ENCODE results near the gene RLF. TPM values are rescaled to one million over a fixed set of nuclear protein-coding genes. Genes with fewer than 3 reads are reported as not detected.

RLF gene
- total and polyA plus RNA-seq, 10 of the 15 experiments (the other 5 are each of a cell fraction or from before 2014, with no cell fraction given) = 2.0 to 19.8 (median 8.7) TPM

- no TSS peak for BruUV-seq (replicated peaks)
- ChIA-PET POLR2A (interaction anchor here (0.6 to 1.1 kb wide), 3 partner anchors 13 to 59 kb away, joined by 3 to 4 read pairs (median 3); no protein-coding TSS in a partner anchor), CTCF (interaction anchor here (1.0 to 3.8 kb wide), 5 partner anchors 14 to 109 kb away, joined by 3 to 21 read pairs (median 7); no protein-coding TSS in a partner anchor), RAD21 (ENCODE audit: unreplicated experiment) (no interaction called here), SMC1A (ENCODE audit: uncharacterized antibody, unreplicated experiment) (interaction anchor here (1.5 to 2.6 kb wide), 4 partner anchors 13 to 149 kb away, joined by 5 to 9 read pairs (median 6); no protein-coding TSS in a partner anchor)
- H3K4me2 ChIP-seq (ENCODE audit: control insufficient read depth, insufficient read depth) = no peak overlapping the region
- no peak overlapping the region for H3K4me3 ChIP-seq
- H3K27me3 ChIP-seq (replicated peaks in 1 of 2; ENCODE audit: control insufficient read depth in 2 of 2, insufficient read depth in 2 of 2, low read length in 1 of 2) = no peaks in the 10 kb centered on the region
- peaks cover 33% of the 10 kb centered on the region for H3K79me2 ChIP-seq (ENCODE audit: control insufficient read depth, insufficient read depth, low read length)
- no peak overlapping the region for H3K27ac ChIP-seq (ENCODE audit: control insufficient read depth, insufficient read depth)
- H3K36me3 ChIP-seq (ENCODE audit: control insufficient read depth in 2 of 2, insufficient read depth in 2 of 2, low read length in 1 of 2) = no peaks in the 10 kb centered on the region
- no peak overlapping the region for H3K9ac ChIP-seq (ENCODE audit: control insufficient read depth, insufficient read depth, low read length)
- TF ChIP-seq CEBPB (IDR thresholded peaks at IDR 0.05; ENCODE audit: borderline replicate concordance in 1 of 2, low read depth in 2 of 2, low read length in 2 of 2) (no peak), ATF7 (IDR thresholded peaks at IDR 0.05; ENCODE audit: low read depth) (no peak), MYB (IDR thresholded peaks at IDR 0.05; ENCODE audit: borderline replicate concordance, low read depth, low read length) (no peak), SMAD1 (IDR thresholded peaks at IDR 0.05; ENCODE audit: low read depth, partially characterized antibody) (no peak), ZZZ3 (IDR thresholded peaks at IDR 0.05; ENCODE audit: control insufficient read depth, insufficient read length, low read depth) (no peak), POLR2AphosphoS2 (IDR thresholded peaks at IDR 0.05; ENCODE audit: low read depth, low read length) (no peak), RFX5 (IDR thresholded peaks at IDR 0.05; ENCODE audit: low read depth, low read length) (no peak), KDM1A (IDR thresholded peaks at IDR 0.05; ENCODE audit: borderline replicate concordance) (no peak), HDAC6 (IDR thresholded peaks at IDR 0.05; ENCODE audit: unreplicated experiment) (no peak), ZNF217 (IDR thresholded peaks at IDR 0.05) (no peak), YY1 (IDR thresholded peaks at IDR 0.05; ENCODE audit: low read depth, low read length) (no peak), SMAD5 (IDR thresholded peaks at IDR 0.05; ENCODE audit: low read depth) (no peak), HDGF (IDR thresholded peaks at IDR 0.05) (no peak), EED (IDR thresholded peaks at IDR 0.05; ENCODE audit: low read depth) (no peak)
- TF ChIP-seq, protein P1, sequence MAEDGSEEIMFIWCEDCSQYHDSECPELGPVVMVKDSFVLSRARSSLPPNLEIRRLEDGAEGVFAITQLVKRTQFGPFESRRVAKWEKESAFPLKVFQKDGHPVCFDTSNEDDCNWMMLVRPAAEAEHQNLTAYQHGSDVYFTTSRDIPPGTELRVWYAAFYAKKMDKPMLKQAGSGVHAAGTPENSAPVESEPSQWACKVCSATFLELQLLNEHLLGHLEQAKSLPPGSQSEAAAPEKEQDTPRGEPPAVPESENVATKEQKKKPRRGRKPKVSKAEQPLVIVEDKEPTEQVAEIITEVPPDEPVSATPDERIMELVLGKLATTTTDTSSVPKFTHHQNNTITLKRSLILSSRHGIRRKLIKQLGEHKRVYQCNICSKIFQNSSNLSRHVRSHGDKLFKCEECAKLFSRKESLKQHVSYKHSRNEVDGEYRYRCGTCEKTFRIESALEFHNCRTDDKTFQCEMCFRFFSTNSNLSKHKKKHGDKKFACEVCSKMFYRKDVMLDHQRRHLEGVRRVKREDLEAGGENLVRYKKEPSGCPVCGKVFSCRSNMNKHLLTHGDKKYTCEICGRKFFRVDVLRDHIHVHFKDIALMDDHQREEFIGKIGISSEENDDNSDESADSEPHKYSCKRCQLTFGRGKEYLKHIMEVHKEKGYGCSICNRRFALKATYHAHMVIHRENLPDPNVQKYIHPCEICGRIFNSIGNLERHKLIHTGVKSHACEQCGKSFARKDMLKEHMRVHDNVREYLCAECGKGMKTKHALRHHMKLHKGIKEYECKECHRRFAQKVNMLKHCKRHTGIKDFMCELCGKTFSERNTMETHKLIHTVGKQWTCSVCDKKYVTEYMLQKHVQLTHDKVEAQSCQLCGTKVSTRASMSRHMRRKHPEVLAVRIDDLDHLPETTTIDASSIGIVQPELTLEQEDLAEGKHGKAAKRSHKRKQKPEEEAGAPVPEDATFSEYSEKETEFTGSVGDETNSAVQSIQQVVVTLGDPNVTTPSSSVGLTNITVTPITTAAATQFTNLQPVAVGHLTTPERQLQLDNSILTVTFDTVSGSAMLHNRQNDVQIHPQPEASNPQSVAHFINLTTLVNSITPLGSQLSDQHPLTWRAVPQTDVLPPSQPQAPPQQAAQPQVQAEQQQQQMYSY (CRISPR knock-in tag; IDR thresholded peaks at IDR 0.05) = no peak
- DNase-seq (ENCODE audit: low read depth, low spot score) (no peak), FAIRE-seq (no peak), ATAC-seq (no peak)
- H2AFZ ChIP-seq (ENCODE audit: control insufficient read depth, low read depth, low read length) = no peak overlapping the region
- intact Hi-C loops (cut with micrococcal nuclease; ENCODE audit: unreplicated experiment) (loop anchor here (10.0 kb wide), 1 partner anchor 150 kb away; no protein-coding TSS in a partner anchor), in situ Hi-C loops (cut with MboI) (no loop called here)
- H3K4me1 ChIP-seq (ENCODE audit: control insufficient read depth, insufficient read depth, low read length) = peaks cover 8% of the 10 kb centered on the region; the same call in 1 of the 2 replicates
- H4K20me1 ChIP-seq (ENCODE audit: control insufficient read depth, insufficient read depth) = no peaks in the 10 kb centered on the region
- no peaks in the 10 kb centered on the region for H3K9me3 ChIP-seq (replicated peaks; ENCODE audit: control insufficient read depth, insufficient read depth, low read length)
These were observed 94.0 kb downstream of the RLF start for GRCh38 chr1:40255231-40255630.

All from GM12878 (cell line).